GM18502 (cell line): ENCODE results near the gene NDRG4.

ENCODE experiments used
- ATAC-seq: cut with Tn5 transposase; IDR thresholded peaks from one replicate; pipeline ENCODE4 v1.9.1; 2021; ENCODE audit warnings: mild to moderate bottlenecking; ENCODE audit not compliant: unreplicated experiment, poor library complexity

Gene NDRG4

GRCh38 chr16:58493756-58494431 is 6.0 kb upstream of the NDRG4 start:
- ATAC-seq = no peak

GRCh38 chr16:58494981-58495520 is 4.9 kb upstream of the NDRG4 start:
- ATAC-seq = peak; percentile 74

- peak; percentile 1 for ATAC-seq
Observed at GRCh38 chr16:58495521-58496331, 4.2 kb upstream of the NDRG4 start.

GRCh38 chr16:58497468-58497867 is 2.5 kb upstream of the NDRG4 start:
- no peak for ATAC-seq

GRCh38 chr16:58497935-58498334 is 2.0 kb upstream of the NDRG4 start:
- no peak for ATAC-seq

GRCh38 chr16:58498341-58499091 is 1.4 kb upstream of the NDRG4 start:
- no peak for ATAC-seq

GRCh38 chr16:58499092-58499511 is 841 bp upstream of the NDRG4 start:
- no peak for ATAC-seq

GRCh38 chr16:58500430-58501241 is 693 bp downstream of the NDRG4 start:
- no peak for ATAC-seq

GRCh38 chr16:58501242-58502131 is 1.5 kb downstream of the NDRG4 start:
- no peak for ATAC-seq

- no peak for ATAC-seq
Observed at GRCh38 chr16:58502217-58502921, 2.4 kb downstream of the NDRG4 start.

GRCh38 chr16:58503166-58503862 is 3.4 kb downstream of the NDRG4 start:
- ATAC-seq = no peak

- no peak for ATAC-seq
Observed at GRCh38 chr16:58503863-58504688, 4.1 kb downstream of the NDRG4 start.

GRCh38 chr16:58506241-58507194 is 6.6 kb downstream of the NDRG4 start:
- ATAC-seq = no peak

- no peak for ATAC-seq
Observed at GRCh38 chr16:58507195-58507962, 7.4 kb downstream of the NDRG4 start.
